Measurements from ENCODE around the gene OR5C1. TPM values are rescaled to one million over a fixed set of nuclear protein-coding genes. Genes with fewer than 3 reads are reported as not detected.
"Not testable (repeated sequence)": the region's sequence is repeated elsewhere in the genome, so short reads cannot be mapped to it uniquely, and the experiment has no call there.

The OR5C1 gene
- total and polyA plus RNA-seq, 4 experiments from 2014 or later = not detected

DNA sequence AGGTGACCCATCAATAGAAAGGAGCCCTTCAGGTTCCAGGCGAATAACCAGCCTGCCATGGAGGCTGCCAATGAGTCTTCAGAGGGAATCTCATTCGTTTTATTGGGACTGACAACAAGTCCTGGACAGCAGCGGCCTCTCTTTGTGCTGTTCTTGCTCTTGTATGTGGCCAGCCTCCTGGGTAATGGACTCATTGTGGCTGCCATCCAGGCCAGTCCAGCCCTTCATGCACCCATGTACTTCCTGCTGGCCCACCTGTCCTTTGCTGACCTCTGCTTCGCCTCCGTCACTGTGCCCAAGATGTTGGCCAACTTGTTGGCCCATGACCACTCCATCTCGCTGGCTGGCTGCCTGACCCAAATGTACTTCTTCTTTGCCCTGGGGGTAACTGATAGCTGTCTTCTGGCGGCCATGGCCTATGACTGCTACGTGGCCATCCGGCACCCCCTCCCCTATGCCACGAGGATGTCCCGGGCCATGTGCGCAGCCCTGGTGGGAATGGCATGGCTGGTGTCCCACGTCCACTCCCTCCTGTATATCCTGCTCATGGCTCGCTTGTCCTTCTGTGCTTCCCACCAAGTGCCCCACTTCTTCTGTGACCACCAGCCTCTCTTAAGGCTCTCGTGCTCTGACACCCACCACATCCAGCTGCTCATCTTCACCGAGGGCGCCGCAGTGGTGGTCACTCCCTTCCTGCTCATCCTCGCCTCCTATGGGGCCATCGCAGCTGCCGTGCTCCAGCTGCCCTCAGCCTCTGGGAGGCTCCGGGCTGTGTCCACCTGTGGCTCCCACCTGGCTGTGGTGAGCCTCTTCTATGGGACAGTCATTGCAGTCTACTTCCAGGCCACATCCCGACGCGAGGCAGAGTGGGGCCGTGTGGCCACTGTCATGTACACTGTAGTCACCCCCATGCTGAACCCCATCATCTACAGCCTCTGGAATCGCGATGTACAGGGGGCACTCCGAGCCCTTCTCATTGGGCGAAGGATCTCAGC lies 11.6 kb downstream of the OR5C1 start, which contains the start of gene OR1K1:
OR1K1 (plus strand) TSS at position 58 of the 995 bp plus-strand sequence; CDS start at position 58, 0 bp downstream.
- Mint-ChIP-seq H3K9me3 (peaks cover 0 to 2% (median 0%) of the 10 kb centered on the region in 8 donors), H3K27ac (peak within 1 kb of the TSS in 1 of 7 donors; percentile 22), H3K36me3 (peaks cover 0 to 8% of the 10 kb centered on the region in 2 donors), H3K27me3 (no peaks in the 10 kb centered on the region), H3K4me1 (peaks cover 0 to 2% (median 0%) of the 10 kb centered on the region in 4 donors), H3K4me3 (no peak within 1 kb of the TSS)
- CTCF ChIA-PET (ENCODE audit: partially characterized antibody) = no interaction called here
- Histone ChIP-seq H3K9me3 (ENCODE audit: control insufficient read depth in 1 of 2, low read length in 2 of 2) (no peaks in the 10 kb centered on the region), H3K27ac (ENCODE audit: low read depth, low read length) (no peak within 1 kb of the TSS), H3K4me1 (ENCODE audit: insufficient read depth, low read length) (no peaks in the 10 kb centered on the region), H3K27me3 (ENCODE audit: insufficient read depth, low read length) (no peaks in the 10 kb centered on the region), H3K36me3 (ENCODE audit: insufficient read depth, low read length) (no peaks in the 10 kb centered on the region), H3K4me3 (ENCODE audit: low read length in 2 of 2) (no peak within 1 kb of the TSS)
- POLR2A ChIA-PET (ENCODE audit: partially characterized antibody) = no interaction called here
- no peak for DNase-seq
- intact Hi-C loops (cut with micrococcal nuclease) = no loop called here

DNA sequence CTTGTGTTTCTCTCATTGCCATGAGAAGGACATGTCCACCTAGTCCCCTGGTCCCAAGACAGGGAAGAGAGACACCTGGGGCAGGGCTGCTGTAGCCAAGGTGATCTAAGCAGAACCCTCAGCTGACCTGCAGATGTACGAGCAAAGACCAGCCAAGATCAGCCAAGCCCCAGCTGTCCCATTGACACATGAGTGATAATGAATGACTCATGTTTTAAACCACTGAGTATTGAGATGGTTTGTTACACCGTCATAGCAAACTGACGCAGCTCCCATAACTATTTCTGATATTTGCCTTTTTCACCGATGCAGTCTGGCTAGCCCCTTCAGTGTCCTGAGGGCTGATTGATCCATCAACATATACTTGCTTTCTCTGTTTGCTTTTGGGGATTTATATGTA lies 17.9 kb downstream of the OR5C1 start:
- Mint-ChIP-seq H3K27ac (peak overlapping the region in 1 of 7 donors; percentile 18), H3K4me3 (no peak overlapping the region), H3K36me3 (peaks cover 2 to 12% of the 10 kb centered on the region in 2 donors), H3K4me1 (peaks cover 6 to 29% (median 16%) of the 10 kb centered on the region in 4 donors), H3K27me3 (no peaks in the 10 kb centered on the region), H3K9me3 (no peaks in the 10 kb centered on the region)
- no peak overlapping the region for H3K4me3 ChIP-seq (ENCODE audit: low read length in 2 of 2)
- no peak for DNase-seq
- ChIA-PET CTCF (ENCODE audit: partially characterized antibody) (interaction anchor here (3.1 to 6.8 kb wide), 4 partner anchors 308 to 708 kb away, joined by 18 to 71 read pairs (median 38); no protein-coding TSS in a partner anchor), POLR2A (ENCODE audit: partially characterized antibody) (no interaction called here)
- H3K4me1 ChIP-seq (ENCODE audit: insufficient read depth, low read length) = peaks cover 10% of the 10 kb centered on the region
- no peaks in the 10 kb centered on the region for H3K36me3 ChIP-seq (ENCODE audit: insufficient read depth, low read length)
- no peak overlapping the region for H3K27ac ChIP-seq (ENCODE audit: low read depth, low read length)
- no peaks in the 10 kb centered on the region for H3K27me3 ChIP-seq (ENCODE audit: insufficient read depth, low read length)
- H3K9me3 ChIP-seq (ENCODE audit: control insufficient read depth in 1 of 2, low read length in 2 of 2) = no peaks in the 10 kb centered on the region
- intact Hi-C loops (cut with micrococcal nuclease) = no loop called here

DNA sequence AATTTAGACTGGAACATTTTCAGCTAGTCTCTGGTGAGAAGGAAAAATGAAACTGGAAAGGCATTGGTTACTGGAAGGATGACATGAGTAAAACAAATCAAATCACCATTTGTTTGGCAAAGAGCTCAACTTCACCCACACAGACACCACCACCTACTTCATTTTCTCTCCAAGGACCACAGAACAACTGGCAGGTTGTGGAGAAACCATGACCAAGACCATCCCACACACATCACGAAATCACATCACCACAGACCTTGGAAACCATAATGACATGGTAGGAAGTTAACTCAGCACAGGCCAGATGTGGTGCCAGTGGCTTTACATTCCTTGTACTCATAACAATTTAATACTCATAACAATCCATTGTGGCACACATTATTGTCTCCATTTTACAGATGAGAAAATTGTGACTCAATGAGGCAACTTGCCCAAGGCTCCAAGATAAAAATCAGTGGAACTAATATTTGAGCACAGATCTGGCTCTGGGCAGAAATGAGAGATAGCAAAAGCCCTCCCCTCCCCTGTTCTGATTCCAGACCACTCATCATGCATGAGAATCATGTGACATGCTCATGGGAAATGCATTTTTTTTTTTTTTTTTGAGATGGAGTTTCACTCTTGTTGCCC lies 18.7 kb downstream of the OR5C1 start:
- intact Hi-C loops (cut with micrococcal nuclease) = no loop called here
- Histone ChIP-seq H3K4me1 (ENCODE audit: insufficient read depth, low read length) (peaks cover 10% of the 10 kb centered on the region), H3K27ac (ENCODE audit: low read depth, low read length) (no peak overlapping the region), H3K27me3 (ENCODE audit: insufficient read depth, low read length) (no peaks in the 10 kb centered on the region), H3K36me3 (ENCODE audit: insufficient read depth, low read length) (no peaks in the 10 kb centered on the region), H3K9me3 (ENCODE audit: control insufficient read depth in 1 of 2, low read length in 2 of 2) (no peaks in the 10 kb centered on the region), H3K4me3 (ENCODE audit: low read length in 2 of 2) (no peak overlapping the region)
- no peaks in the 10 kb centered on the region for H3K27me3 Mint-ChIP-seq
- H3K36me3 Mint-ChIP-seq = peaks cover 2 to 12% of the 10 kb centered on the region in 2 donors
- DNase-seq = no peak
- no peaks in the 10 kb centered on the region for H3K9me3 Mint-ChIP-seq
- peaks cover 6 to 29% (median 16%) of the 10 kb centered on the region in 4 donors for H3K4me1 Mint-ChIP-seq
- ChIA-PET CTCF (ENCODE audit: partially characterized antibody) (interaction anchor here (1.0 to 6.8 kb wide), 7 partner anchors 21 to 709 kb away, joined by 3 to 71 read pairs (median 18); partner anchors contain the start of gene PDCL), POLR2A (ENCODE audit: partially characterized antibody) (interaction anchor here (0.8 kb wide), 1 partner anchor 14 kb away, joined by 3 read pairs; no protein-coding TSS in a partner anchor)
- peak overlapping the region in 1 of 8 donors; percentile 24 for H3K4me3 Mint-ChIP-seq
- peak overlapping the region in 4 of 7 donors; percentile 18 to 43 (median 24) for H3K27ac Mint-ChIP-seq

DNA sequence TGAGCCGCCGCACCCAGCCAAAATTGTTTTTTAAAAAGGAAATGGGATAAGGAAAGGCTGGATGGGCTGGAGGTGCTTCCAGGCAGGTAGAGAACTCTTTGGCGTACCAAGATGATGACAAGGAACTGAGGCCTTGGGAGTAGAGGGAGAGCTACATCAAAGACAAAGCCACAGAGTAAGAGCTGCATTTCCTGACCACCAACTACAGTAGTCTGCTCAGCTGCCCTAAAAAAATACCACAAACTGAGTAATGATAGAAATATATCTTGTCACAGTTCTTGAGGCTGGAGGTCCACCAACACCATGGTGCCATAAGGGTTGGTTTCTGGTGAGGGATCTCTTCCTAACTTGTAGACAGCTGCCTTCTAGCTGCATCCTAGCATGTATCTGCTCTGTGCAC lies 19.4 kb downstream of the OR5C1 start:
- ChIA-PET CTCF (ENCODE audit: partially characterized antibody) (interaction anchor here (0.5 to 6.8 kb wide), 11 partner anchors 12 to 713 kb away, joined by 3 to 71 read pairs (median 6); partner anchors contain the start of gene PDCL), POLR2A (ENCODE audit: partially characterized antibody) (interaction anchor here (0.8 to 1.4 kb wide), 2 partner anchors 13 to 20 kb away, joined by 3 read pairs; partner anchors contain the start of gene PDCL)
- DNase-seq = no peak
- no peaks in the 10 kb centered on the region for H3K27me3 ChIP-seq (ENCODE audit: insufficient read depth, low read length)
- Mint-ChIP-seq H3K36me3 (peaks cover 2 to 12% of the 10 kb centered on the region in 2 donors), H3K27me3 (no peaks in the 10 kb centered on the region), H3K4me3 (peak overlapping the region in 2 of 8 donors; percentile 24 to 40), H3K9me3 (no peaks in the 10 kb centered on the region), H3K27ac (peak overlapping the region in 3 of 7 donors; percentile 36 to 57 (median 48)), H3K4me1 (peaks cover 6 to 29% (median 16%) of the 10 kb centered on the region in 4 donors)
- H3K4me3 ChIP-seq (ENCODE audit: low read length in 2 of 2) = no peak overlapping the region
- no peak overlapping the region for H3K27ac ChIP-seq (ENCODE audit: low read depth, low read length)
- H3K4me1 ChIP-seq (ENCODE audit: insufficient read depth, low read length) = peaks cover 10% of the 10 kb centered on the region
- no peaks in the 10 kb centered on the region for H3K36me3 ChIP-seq (ENCODE audit: insufficient read depth, low read length)
- intact Hi-C loops (cut with micrococcal nuclease) = no loop called here
- H3K9me3 ChIP-seq (ENCODE audit: control insufficient read depth in 1 of 2, low read length in 2 of 2) = no peaks in the 10 kb centered on the region

DNA sequence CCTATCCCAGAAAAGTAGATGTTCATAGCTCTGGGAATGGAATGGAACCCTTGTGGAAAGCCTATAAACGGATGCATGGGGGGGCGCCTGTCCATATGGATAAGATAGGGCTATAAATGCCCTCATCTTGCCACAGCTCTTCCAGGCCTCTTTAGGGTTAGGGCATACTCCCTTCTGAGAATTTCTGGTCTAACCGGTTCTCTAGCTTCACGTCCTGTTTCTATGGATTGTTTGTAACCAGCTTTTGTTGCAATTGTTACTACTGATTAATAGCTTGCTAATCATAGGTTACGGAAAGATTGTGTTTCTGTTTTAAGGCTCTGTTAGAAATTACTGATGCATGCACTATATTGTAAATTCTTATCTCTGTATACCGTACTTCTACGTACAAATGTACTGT lies 20.5 kb downstream of the OR5C1 start:
- H3K4me1 ChIP-seq (ENCODE audit: insufficient read depth, low read length) = peaks cover 10% of the 10 kb centered on the region
- ChIA-PET CTCF (ENCODE audit: partially characterized antibody) (interaction anchor here (1.1 to 6.8 kb wide), 12 partner anchors 10 to 1263 kb away, joined by 3 to 71 read pairs (median 8); partner anchors contain the start of gene PDCL), POLR2A (ENCODE audit: partially characterized antibody) (interaction anchor here (1.4 kb wide), 1 partner anchor 19 kb away, joined by 3 read pairs; the partner anchor contains the start of gene PDCL)
- H3K9me3 ChIP-seq (ENCODE audit: control insufficient read depth in 1 of 2, low read length in 2 of 2); H3K36me3 ChIP-seq (ENCODE audit: insufficient read depth, low read length); H3K27me3 ChIP-seq (ENCODE audit: insufficient read depth, low read length); H3K4me3 ChIP-seq (ENCODE audit: low read length in 2 of 2); H3K4me3 Mint-ChIP-seq; H3K9me3 Mint-ChIP-seq; H3K27ac ChIP-seq (ENCODE audit: low read depth, low read length); H3K27me3 Mint-ChIP-seq; intact Hi-C loops (cut with micrococcal nuclease); H3K27ac Mint-ChIP-seq; DNase-seq: not testable (repeated sequence)
- Mint-ChIP-seq H3K36me3 (peaks cover 2 to 12% of the 10 kb centered on the region in 2 donors), H3K4me1 (peaks cover 6 to 29% (median 16%) of the 10 kb centered on the region in 4 donors)

DNA sequence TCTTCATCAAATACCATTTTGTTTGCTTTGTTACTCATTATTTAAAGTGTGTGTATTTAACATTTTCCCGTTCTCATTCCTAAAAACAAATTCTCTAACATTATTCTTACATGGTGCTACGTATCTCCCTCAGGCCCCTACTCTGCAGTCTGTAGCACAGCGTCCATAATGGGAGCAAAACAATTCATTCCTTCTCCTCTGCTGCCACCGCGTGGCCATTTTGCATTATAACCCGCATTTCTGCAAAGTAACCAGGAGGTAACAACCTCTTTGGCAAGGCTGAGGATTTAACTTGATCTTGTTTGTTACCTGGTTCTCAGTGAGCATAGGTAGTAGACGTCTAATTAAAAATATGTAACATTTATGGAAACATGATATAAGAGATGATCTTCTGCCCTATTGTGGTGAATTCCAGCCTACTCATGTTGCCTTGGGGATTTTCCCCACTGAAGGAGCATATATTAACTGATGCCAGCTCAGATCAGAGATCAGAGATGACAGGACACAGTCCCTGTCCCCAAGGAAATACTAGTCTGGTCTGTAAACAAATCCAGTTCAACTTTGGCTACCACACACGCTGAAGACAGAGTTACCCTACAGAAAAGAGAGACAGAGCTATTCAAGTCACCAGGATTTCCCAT lies 21.7 kb downstream of the OR5C1 start:
- Histone ChIP-seq H3K27ac (ENCODE audit: low read depth, low read length) (no peak overlapping the region), H3K36me3 (ENCODE audit: insufficient read depth, low read length) (no peaks in the 10 kb centered on the region), H3K4me1 (ENCODE audit: insufficient read depth, low read length) (peaks cover 11% of the 10 kb centered on the region), H3K9me3 (ENCODE audit: control insufficient read depth in 1 of 2, low read length in 2 of 2) (no peaks in the 10 kb centered on the region), H3K4me3 (ENCODE audit: low read length in 2 of 2) (no peak overlapping the region), H3K27me3 (ENCODE audit: insufficient read depth, low read length) (no peaks in the 10 kb centered on the region)
- peak; percentile 66 to 74 (median 71) for DNase-seq
- ChIA-PET CTCF (ENCODE audit: partially characterized antibody) (interaction anchor here (0.6 to 6.8 kb wide), 20 partner anchors 9 to 1400 kb away, joined by 3 to 71 read pairs (median 4); partner anchors contain the start of gene PDCL), POLR2A (ENCODE audit: partially characterized antibody) (interaction anchor here (1.5 kb wide), 1 partner anchor 18 kb away, joined by 4 read pairs; the partner anchor contains the start of gene PDCL)
- Mint-ChIP-seq H3K4me1 (peaks cover 9 to 32% (median 22%) of the 10 kb centered on the region in 4 donors), H3K4me3 (no peak overlapping the region), H3K9me3 (no peaks in the 10 kb centered on the region), H3K27ac (no peak overlapping the region), H3K27me3 (no peaks in the 10 kb centered on the region), H3K36me3 (peaks cover 2 to 6% of the 10 kb centered on the region in 2 donors)
- intact Hi-C loops (cut with micrococcal nuclease) = loop anchor here (1.0 to 10.0 kb wide), 6 partner anchors 311 to 1263 kb away; no protein-coding TSS in a partner anchor
